Osteocyte (in vitro differentiated cells): Measurements from ENCODE around the gene ZNF423. TPM values are rescaled to one million over a fixed set of nuclear protein-coding genes. Genes with fewer than 3 reads are reported as not detected.
A peak's percentile ranks its signal among the peaks of the same experiment; 100 is the strongest.
"Not testable (repeated sequence)": the region's sequence is repeated elsewhere in the genome, so short reads cannot be mapped to it uniquely, and the experiment has no call there.

Experiments
- DNase-seq: peaks from one replicate; pipeline ENCODE4 v3.0.0; 2021; ENCODE audit warnings: mixed read lengths; ENCODE audit not compliant: unreplicated experiment; ENCODE audit errors: extremely low spot score
- H3K27ac Mint-ChIP-seq: one replicate; pipeline ENCODE4 v1.8.0; 2021; ENCODE audit warnings: mild to moderate bottlenecking, mixed read lengths; ENCODE audit not compliant: unreplicated experiment
- H3K27me3 Mint-ChIP-seq: one replicate; pipeline ENCODE4 v1.8.0; 2021; ENCODE audit warnings: mixed read lengths; ENCODE audit not compliant: unreplicated experiment
- H3K36me3 Mint-ChIP-seq: one replicate; pipeline ENCODE4 v1.8.0; 2021; ENCODE audit warnings: mixed read lengths; ENCODE audit not compliant: unreplicated experiment
- H3K4me1 Mint-ChIP-seq: one replicate; pipeline ENCODE4 v1.8.0; 2021; ENCODE audit warnings: mixed read lengths; ENCODE audit not compliant: unreplicated experiment
- H3K4me3 Mint-ChIP-seq: one replicate; pipeline ENCODE4 v1.8.0; 2021; ENCODE audit warnings: mild to moderate bottlenecking, moderate library complexity, mixed read lengths; ENCODE audit not compliant: unreplicated experiment
- H3K9me3 Mint-ChIP-seq: one replicate; pipeline ENCODE4 v1.8.0; 2021; ENCODE audit warnings: mixed read lengths; ENCODE audit not compliant: unreplicated experiment
- total RNA-seq: library from RNA; stranded (reverse); gene quantifications from 2 replicates; pipeline ENCODE4 v1.2.1, GENCODE V29; 2021
- TF ChIP-seq, protein P1 (sequence below): fragments of 200-600 bp; sonication (generic); IDR thresholded peaks from 2 replicates; pipeline ENCODE4 v1.5.0; 2021; ENCODE audit warnings: antibody characterized with exemption, mild to moderate bottlenecking, moderate library complexity

Gene ZNF423
- total RNA-seq, 1 donor from 2014 or later = 25.1 TPM

DNA sequence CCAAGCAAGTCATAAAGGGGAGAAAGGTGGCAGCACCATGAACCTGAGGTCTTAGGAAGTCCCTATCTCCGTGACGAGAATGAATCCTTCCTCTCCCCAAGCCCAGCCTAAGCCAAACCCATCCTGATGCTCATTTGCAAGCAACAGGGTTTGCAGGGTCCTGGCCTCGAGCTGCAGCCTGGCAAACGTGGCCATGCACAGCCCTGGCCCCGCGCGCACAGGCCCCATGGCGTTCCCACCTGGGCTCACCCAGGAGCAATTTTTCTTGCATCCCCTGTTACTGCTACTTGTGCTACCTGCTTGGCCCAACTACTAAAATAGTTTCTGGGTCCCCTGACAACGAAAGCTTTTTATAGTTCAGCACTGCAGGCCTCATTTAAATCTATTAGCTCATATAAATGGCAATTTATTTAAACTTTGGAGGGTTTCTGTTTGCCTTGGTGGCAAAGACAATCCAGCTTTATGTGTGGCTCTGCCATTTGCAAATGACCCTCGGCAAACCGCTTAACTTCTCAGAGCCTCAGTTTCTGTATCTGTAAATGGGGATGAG lies 340.8 kb downstream of the ZNF423 start:
- H3K4me3 Mint-ChIP-seq = no peak overlapping the region
- no peaks in the 10 kb centered on the region for H3K9me3 Mint-ChIP-seq
- no peak for DNase-seq
- no peaks in the 10 kb centered on the region for H3K4me1 Mint-ChIP-seq
- no peak overlapping the region for H3K27ac Mint-ChIP-seq
- TF ChIP-seq, protein P1, sequence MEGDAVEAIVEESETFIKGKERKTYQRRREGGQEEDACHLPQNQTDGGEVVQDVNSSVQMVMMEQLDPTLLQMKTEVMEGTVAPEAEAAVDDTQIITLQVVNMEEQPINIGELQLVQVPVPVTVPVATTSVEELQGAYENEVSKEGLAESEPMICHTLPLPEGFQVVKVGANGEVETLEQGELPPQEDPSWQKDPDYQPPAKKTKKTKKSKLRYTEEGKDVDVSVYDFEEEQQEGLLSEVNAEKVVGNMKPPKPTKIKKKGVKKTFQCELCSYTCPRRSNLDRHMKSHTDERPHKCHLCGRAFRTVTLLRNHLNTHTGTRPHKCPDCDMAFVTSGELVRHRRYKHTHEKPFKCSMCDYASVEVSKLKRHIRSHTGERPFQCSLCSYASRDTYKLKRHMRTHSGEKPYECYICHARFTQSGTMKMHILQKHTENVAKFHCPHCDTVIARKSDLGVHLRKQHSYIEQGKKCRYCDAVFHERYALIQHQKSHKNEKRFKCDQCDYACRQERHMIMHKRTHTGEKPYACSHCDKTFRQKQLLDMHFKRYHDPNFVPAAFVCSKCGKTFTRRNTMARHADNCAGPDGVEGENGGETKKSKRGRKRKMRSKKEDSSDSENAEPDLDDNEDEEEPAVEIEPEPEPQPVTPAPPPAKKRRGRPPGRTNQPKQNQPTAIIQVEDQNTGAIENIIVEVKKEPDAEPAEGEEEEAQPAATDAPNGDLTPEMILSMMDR = no peak
- H3K36me3 Mint-ChIP-seq = no peaks in the 10 kb centered on the region
- no peaks in the 10 kb centered on the region for H3K27me3 Mint-ChIP-seq

DNA sequence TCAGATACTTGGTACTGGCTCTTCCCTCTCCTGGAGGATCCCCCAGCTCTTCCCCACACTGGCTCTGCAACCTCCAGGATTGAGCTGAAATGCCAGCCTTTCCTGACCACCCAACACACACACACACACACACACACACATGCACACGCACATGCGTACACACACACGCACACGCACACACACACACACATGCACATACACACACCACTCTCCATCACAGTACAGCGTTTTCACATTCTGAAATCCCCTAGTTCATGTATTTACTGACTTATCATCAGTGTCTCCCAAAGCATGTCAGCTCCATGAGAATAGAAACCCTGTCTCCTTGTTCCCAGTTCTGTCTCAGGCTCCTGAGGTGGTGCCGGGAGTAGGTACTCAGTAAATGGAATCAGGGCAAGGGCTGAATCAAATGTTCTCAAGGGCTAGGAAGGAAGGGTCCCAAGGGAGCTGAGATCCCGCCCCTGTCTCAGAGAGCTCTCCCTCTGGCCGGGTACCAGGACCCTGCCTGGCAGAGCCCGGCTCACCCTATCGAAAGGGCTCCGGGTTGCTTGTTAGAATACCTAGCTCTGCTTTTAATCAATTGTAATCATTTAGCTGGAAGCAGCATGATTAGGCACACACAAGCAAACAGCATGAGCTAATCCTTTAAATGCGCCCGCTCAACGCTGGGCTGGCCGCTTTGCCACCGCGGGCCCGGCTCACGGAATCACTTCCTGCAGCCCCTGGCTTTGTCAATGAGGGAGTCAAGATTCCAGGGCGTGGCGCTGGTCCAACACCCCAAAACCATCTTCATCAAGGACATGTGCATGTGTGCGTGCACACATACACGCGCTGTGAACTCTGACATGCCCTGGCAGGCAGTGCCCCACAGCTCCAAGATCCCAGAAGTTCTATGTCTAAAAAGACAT lies 341.6 kb downstream of the ZNF423 start:
- Mint-ChIP-seq H3K27ac (no peak overlapping the region), H3K9me3 (no peaks in the 10 kb centered on the region), H3K27me3 (no peaks in the 10 kb centered on the region), H3K4me3 (no peak overlapping the region), H3K4me1 (no peaks in the 10 kb centered on the region), H3K36me3 (no peaks in the 10 kb centered on the region)
- DNase-seq = no peak
- TF ChIP-seq, protein P1 = no peak

DNA sequence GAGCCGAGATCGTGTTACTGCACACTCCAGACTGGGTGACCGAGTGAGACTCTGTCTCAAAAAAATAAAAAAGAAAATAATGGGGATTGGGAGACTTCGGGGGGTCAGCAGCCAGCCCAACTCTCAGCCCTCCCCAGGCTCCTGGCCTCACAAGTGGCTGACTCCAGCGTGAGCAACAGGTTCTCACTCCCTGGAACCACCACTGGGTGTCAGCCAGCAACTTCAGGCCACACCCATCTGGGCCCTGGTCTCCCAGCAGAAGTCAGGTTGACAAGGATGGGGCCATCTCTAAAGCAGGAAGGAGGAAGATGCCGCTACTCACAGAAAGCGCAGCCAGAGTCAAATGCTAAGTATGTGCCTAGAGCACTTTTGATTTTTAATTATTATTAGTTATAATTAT lies 342.9 kb downstream of the ZNF423 start:
- Mint-ChIP-seq H3K4me3 (no peak overlapping the region), H3K27me3 (peaks cover 4% of the 10 kb centered on the region), H3K4me1 (no peaks in the 10 kb centered on the region), H3K9me3 (no peaks in the 10 kb centered on the region), H3K27ac (no peak overlapping the region), H3K36me3 (no peaks in the 10 kb centered on the region)
- DNase-seq = no peak
- TF ChIP-seq, protein P1 = peak; percentile 44

DNA sequence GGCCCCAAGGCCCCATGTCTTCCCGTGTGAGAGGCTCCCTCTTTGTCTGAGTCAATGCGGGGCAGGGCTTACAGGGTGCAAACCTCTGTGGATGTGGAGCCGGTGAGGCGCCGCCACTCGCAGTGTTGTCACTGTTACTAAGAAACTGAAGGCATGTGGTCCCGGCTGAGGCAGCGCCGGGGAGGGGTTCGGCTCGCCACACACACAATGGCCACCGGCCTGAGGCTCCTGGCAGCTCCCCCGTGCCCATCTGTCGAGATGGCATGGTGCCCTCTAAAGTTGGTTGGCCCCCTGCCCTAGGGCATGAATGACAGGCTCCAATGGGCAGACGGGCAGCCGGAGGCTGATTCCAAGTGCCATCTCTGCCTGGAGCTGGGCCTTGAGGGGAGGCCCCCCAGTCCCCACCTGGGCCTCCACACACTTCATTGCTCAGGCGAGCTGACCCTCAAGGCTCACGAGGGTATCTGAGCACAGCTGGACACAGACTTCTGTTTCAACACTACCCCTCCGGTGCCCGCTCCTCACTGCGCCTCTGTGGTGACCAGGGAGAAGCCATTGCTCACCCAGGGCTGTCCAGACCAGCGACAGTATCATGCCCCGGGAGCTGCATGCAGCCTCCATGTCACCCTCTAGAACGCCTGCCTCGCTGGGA lies 345.1 kb downstream of the ZNF423 start:
- no peak for DNase-seq
- H3K27me3 Mint-ChIP-seq = peaks cover 4% of the 10 kb centered on the region
- no peak overlapping the region for H3K4me3 Mint-ChIP-seq
- no peak overlapping the region for H3K27ac Mint-ChIP-seq
- TF ChIP-seq, protein P1 = no peak
- no peaks in the 10 kb centered on the region for H3K4me1 Mint-ChIP-seq
- no peaks in the 10 kb centered on the region for H3K36me3 Mint-ChIP-seq
- no peaks in the 10 kb centered on the region for H3K9me3 Mint-ChIP-seq

DNA sequence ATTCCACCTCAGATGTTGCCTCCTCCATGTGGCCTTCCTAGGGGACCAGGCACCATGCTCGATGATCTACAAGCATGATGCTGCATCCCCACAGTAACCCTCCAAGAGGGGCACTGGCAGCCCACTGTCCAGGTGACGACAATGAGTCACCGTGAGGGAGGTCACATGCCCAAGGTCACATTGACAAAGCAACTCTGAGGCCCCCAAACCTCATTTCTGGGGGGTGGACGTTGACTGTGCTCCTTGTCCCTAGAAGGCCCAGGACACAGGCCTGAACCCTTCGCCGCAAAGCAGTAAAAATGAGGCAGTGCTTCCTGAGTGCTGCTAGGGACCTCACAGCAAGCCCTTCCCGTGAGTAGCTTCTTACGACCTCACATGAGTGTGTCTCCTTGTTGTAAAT lies 345.8 kb downstream of the ZNF423 start:
- TF ChIP-seq, protein P1 = no peak

DNA sequence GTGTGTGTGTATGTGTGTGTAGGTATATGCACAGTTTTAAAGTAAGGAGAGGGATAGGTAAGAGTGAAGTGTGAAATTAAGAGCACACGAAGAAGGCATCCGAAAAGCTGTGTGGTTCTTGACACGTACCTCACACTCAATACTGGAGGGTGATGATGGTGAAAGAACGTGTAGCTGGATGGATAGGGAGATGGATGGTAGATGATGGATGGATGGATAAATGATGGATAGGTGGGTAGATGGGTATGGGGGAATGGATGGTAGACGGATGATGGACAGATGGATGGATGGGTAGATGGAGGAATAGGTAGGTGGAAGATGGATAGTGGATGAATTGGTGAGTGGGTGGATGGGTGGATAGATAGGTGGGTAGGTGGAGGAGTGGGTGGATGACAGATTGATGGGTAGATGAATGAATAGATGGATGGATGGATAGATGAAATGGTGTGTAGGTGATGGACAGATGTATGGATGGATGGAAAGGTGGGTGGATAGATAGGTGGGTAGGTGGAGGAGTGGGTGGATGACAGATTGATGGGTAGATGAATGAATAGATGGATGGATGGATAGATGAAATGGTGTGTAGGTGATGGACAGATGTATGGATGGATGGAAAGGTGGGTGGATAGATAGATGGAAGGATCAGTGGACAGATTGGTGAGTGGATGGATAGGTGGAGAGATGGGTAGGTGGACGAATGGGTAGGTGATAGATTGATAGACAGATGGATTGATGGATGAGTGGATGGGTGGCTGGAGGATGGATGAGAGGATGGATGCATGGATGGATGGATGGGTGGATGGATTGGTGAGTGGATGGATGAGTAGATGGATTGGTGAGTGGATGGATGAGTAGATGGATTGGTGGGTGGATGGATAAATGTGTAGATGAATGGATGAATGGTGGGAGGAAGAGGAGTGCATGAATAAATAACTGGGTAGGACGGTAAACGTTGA lies 349.6 kb downstream of the ZNF423 start:
- H3K4me1 Mint-ChIP-seq, H3K27ac Mint-ChIP-seq, DNase-seq, H3K27me3 Mint-ChIP-seq, H3K9me3 Mint-ChIP-seq, H3K4me3 Mint-ChIP-seq, H3K36me3 Mint-ChIP-seq: not testable (repeated sequence)

More for the DNA sequence above, 345.8 kb downstream of the ZNF423 start:
- Mint-ChIP-seq H3K4me1 (no peaks in the 10 kb centered on the region), H3K36me3 (no peaks in the 10 kb centered on the region), H3K4me3 (no peak overlapping the region), H3K27ac (no peak overlapping the region), H3K27me3 (peaks cover 4% of the 10 kb centered on the region), H3K9me3 (no peaks in the 10 kb centered on the region)
- no peak for DNase-seq
